Measurements from ENCODE around the gene TBC1D22A.
"Not testable (repeated sequence)": the region's sequence is repeated elsewhere in the genome, so short reads cannot be mapped to it uniquely, and the experiment has no call there.

The TBC1D22A gene

GRCh38 chr22:46978668-46979067 is 216.2 kb downstream of the TBC1D22A start:
- DNase-seq, result not testable (repeated sequence)

DNA sequence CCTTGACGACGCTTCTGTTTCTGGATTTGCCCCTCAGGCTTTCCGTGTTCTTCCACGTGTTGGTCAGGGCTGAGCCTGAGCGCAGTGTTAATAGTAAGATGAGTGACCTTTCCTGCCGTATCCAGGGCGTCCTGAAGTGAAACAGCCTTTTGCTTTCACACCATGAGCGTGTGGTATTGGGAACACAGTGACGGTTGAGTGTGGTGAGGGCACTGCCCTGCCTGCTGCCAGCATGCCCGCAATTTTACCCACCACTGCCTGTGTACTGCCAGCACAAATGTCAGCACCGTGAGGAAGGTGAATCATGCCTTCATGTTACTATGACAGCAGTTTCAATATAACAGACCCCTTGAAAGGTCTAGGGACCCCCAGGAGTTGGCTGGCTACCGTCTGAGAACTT is 217.1 kb downstream of the TBC1D22A start:
- no peak for DNase-seq

- DNase-seq, result no peak
These were observed 217.9 kb downstream of the TBC1D22A start for GRCh38 chr22:46980392-46980791.

- no peak for DNase-seq
These were observed 220.2 kb downstream of the TBC1D22A start for GRCh38 chr22:46982635-46983034.

GRCh38 chr22:46983046-46983445 is 220.6 kb downstream of the TBC1D22A start:
- no peak for DNase-seq

DNA sequence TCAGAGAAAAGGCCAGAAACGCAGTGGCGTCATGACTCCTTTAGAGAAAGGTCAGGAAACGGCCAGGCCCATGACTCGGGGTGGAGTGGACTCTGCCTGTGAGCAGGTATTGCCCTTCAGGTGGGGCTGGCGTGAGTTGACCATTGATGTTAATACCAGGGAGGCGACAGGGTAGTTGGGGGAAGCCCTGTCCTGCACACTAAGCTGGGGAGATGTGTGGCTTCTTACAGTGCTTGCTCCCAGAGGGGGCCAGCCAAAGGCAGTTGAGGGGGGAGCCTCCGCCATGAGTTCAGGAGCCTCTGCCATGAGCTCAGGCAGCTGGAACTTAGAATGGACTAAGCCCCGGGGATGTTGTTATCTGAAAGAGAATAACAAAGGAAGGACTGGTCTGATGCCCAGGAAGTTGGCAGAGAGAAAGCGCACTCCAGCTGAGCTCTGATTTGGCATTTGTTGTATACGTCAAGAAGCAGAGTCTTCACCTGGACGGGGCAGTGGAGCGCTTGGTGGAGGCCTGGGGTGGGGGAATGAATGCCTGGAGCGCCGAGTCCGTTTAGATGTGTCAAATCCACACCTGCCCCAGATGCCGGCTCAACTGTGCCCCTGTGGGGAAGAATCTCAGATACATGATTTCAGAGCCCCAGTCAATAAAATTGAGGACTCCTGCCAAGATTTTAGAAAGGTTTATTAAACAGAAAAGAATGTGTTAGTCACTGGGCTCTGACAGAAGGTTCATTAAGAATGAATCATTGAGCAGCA is 222.5 kb downstream of the TBC1D22A start:
- no peak for DNase-seq

DNA sequence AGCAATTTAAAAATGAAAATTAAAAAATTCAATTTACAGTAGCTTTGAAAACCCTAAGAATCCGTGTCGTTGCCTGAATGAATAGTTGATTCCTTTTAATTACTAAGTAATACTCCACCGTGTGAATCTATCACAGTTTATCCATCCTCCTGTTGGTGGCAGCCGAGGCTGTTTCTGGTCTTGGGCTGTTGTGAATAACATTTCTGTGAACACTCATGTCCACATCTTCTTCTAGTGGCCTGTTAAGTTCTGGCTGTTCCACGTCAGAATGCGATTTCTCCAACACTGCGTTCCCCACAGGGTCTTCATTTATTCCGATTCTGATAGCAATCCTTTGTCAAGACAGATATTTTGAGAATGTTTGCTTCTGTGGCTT is 223.0 kb downstream of the TBC1D22A start:
- DNase-seq, result no peak

DNA sequence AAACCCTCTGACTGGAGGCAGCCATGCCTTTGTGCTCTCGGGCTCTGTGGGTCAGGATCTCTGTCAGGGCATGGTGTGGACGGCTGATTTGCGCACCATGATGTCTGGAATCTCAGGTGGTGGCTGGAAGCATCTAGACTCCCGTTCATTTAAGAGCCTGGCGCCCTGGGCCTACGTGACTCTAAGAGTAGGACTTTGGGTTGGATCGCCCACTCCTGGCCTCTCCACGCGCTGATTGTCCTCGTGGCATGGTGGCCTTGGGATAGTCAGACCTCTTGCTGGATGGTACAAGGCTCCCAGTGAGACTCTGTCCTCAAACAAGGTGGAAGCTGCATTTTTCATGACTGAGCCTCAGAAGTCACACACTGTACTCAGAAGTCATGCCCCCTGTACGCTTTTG is 224.3 kb downstream of the TBC1D22A start:
- no peak for DNase-seq

- DNase-seq, result no peak
These were observed 228.6 kb downstream of the TBC1D22A start for GRCh38 chr22:46990937-46991550.

GRCh38 chr22:46991666-46992065 is 229.2 kb downstream of the TBC1D22A start:
- DNase-seq, result no peak

- DNase-seq, result no peak
These were observed 229.8 kb downstream of the TBC1D22A start for GRCh38 chr22:46992121-46992731.

DNA sequence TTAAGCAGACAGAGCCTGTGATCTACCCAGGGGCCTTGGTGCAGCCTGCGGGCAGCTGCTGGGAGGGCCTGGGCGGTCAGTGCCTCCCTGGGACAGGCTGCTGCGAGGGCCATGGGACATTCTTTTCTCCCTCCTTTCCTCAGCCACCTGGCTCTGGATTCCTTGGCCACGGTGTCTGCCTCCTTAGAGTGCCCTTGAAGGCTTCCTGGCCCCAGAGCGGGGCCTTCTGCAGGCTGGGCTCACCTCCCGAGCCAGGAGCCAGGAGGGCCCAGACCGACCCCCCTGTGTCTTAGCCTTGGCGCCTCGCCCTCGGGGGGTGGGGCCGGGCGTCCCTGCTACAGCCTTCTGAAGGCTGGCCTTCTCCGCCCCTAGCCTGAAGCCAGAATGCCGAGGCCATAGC is 231.2 kb downstream of the TBC1D22A start:
- DNase-seq, result no peak

DNA sequence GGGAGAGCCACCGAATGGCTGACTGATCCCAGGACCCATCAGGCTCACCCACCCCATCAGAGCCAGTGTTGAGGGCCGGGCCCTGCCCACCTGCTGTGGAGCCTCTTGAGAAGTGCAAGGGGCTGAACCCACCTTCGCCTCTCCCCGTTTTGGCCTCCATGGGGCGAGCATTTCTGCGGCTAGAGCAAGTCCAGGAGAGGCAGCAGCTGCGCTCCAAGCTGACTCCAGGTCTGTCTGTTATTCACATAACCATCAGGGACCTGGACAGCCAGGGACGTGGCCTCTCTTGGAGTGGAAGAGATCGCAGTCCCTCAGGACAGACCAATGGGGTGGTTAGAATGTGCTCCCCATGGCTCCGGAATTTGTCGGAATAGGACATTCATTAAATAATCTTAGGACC is 231.8 kb downstream of the TBC1D22A start:
- DNase-seq, result no peak

- no peak for DNase-seq
These were observed 232.5 kb downstream of the TBC1D22A start for GRCh38 chr22:46994983-46995382.

- DNase-seq, result no peak
These were observed 233.3 kb downstream of the TBC1D22A start for GRCh38 chr22:46995501-46996360.

- DNase-seq, result peak; percentile 1
These were observed 234.3 kb downstream of the TBC1D22A start for GRCh38 chr22:46996595-46997310.

GRCh38 chr22:46997311-46997970 is 235.0 kb downstream of the TBC1D22A start:
- no peak for DNase-seq

DNA sequence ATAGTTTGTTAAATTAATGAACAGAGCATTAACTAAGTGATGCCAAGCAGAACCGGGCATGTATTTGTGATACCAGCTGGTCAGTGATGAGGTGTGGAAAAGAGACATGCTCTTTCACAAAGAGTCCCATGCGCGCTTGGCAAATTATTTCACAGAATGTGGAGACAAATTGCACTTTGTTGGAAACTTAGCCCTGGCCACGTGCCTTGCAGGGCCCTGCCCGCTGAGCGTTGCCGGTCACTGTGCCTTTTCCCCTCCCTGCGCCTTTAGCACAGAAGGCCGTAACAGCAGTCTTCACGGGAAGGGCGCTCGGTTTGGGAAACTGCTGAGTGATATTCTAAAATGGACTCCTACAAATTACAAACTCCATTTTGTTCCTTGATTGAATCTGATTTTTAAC is 235.9 kb downstream of the TBC1D22A start:
- no peak for DNase-seq

DNA sequence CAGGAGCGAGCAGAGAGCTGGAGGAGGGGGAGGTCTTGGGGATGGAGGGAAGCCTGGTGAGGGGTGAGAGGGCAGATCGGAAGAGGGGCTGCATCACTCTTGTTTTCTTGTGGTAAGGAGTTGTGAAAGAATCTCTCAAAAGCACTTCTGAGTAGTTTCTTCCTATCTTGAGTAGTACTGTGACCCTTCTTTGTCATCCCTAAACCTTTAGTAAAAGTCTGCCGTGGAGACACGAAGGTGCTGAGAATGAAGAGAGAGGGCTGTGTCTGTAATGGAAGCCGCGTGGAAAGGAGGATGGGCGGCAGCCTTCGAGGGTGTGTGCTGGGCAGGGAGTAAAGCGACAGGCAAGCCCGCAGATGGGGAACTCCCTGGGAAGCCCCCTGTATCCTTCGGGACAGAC is 237.8 kb downstream of the TBC1D22A start:
- DNase-seq, result no peak

DNA sequence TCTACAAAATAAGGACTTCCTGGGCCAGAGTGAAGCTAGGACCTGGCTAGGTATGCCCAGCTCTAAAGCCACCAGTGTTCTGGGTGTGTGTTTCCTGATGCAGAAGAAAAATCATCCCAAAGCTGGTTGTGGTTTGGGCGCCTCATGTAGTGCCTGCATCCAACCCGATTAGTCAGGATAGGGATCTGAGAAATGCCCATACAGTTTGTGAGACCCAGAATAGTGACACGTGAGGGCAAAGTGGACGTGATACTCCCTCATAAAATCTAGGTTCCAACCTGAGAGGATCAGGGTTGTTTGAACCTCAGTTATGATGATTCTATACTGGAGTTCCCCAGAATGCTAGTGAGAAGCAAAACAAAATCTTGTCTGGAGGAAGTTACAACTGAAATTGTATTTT is 238.4 kb downstream of the TBC1D22A start:
- DNase-seq, result no peak

- DNase-seq, result no peak
These were observed 238.8 kb downstream of the TBC1D22A start for GRCh38 chr22:47001288-47001687.

GRCh38 chr22:47002692-47003091 is 240.2 kb downstream of the TBC1D22A start:
- DNase-seq, result no peak

All from NCI-H82 (cell line).